ENCODE measurements around the gene ATP2B2.

DNA sequence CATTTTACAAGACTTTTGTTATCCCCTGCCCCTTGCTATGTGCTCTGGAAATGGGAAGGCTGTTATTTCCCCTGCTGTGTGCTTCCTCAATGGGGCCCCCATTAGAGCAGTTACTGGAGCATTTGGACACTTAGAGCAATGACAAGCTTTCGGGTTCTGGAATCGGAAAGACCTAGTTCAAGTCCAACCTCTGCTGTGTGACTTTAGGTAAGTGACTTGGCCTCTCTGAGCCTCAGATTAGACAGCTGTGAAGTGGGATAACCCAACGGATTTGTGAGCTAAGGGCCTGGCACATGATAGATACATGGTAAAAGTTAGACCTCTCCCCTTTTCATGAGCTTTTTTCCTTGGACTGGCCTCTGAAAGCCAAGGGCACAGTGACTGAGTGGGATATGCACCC, 100.5 kb downstream of the ATP2B2 start:
- TF ChIP-seq, protein P1, sequence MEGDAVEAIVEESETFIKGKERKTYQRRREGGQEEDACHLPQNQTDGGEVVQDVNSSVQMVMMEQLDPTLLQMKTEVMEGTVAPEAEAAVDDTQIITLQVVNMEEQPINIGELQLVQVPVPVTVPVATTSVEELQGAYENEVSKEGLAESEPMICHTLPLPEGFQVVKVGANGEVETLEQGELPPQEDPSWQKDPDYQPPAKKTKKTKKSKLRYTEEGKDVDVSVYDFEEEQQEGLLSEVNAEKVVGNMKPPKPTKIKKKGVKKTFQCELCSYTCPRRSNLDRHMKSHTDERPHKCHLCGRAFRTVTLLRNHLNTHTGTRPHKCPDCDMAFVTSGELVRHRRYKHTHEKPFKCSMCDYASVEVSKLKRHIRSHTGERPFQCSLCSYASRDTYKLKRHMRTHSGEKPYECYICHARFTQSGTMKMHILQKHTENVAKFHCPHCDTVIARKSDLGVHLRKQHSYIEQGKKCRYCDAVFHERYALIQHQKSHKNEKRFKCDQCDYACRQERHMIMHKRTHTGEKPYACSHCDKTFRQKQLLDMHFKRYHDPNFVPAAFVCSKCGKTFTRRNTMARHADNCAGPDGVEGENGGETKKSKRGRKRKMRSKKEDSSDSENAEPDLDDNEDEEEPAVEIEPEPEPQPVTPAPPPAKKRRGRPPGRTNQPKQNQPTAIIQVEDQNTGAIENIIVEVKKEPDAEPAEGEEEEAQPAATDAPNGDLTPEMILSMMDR (IDR thresholded peaks at IDR 0.05; ENCODE audit: borderline replicate concordance, extremely low read depth, low read length, poor library complexity, severe bottlenecking) = no peak
- TF ChIP-seq EZH2 (IDR thresholded peaks at IDR 0.05; ENCODE audit: borderline replicate concordance, low read depth, low read length, severe bottlenecking) = no peak
